Dedifferentiated amniotic fluid mesenchymal stem cell (primary cell): ENCODE results near the gene PLPPR5.
"Not testable (repeated sequence)": the region's sequence is repeated elsewhere in the genome, so short reads cannot be mapped to it uniquely, and the experiment has no call there.

Source experiments
- DNase-seq: peaks from one replicate; pipeline ENCODE4 v3.0.0-alpha.2; 2016; ENCODE audit errors: extremely low spot score

PLPPR5 gene, protein sequence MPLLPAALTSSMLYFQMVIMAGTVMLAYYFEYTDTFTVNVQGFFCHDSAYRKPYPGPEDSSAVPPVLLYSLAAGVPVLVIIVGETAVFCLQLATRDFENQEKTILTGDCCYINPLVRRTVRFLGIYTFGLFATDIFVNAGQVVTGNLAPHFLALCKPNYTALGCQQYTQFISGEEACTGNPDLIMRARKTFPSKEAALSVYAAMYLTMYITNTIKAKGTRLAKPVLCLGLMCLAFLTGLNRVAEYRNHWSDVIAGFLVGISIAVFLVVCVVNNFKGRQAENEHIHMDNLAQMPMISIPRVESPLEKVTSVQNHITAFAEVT

DNA sequence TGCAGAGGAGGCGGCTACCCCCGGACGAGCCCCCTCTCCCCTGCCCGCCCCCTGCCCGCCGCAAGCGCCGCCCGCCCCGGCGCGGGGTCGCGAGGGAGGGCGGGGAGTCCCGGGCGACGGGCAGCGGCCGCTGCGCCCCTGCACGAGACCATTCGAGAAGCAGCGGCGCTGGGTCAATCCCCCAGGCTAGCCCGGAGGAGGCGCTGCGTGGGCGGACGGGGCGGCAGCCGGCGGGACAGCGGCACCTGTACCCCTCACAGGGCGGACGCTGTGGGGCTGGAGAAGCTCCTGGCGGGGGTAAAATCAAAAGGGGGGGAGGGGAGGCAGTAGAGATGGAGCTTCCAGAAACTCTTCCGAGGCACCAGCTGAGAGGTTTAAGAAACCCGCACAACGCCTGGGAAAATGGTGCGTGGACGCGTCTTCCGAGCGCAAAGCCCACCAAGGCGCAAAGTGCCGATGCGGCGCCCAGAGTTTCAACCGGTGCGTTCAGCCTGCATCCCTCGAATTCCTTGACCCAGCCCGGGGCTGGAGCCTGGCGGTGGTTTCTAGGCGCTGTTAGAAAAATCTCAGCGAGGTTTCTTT, at the start of gene PLPPR5:
PLPPR5 (minus strand) TSS at position 1 of the 582 bp plus-strand sequence. CDS start 190 bp downstream, outside the sequence.
- no peak for DNase-seq

DNA sequence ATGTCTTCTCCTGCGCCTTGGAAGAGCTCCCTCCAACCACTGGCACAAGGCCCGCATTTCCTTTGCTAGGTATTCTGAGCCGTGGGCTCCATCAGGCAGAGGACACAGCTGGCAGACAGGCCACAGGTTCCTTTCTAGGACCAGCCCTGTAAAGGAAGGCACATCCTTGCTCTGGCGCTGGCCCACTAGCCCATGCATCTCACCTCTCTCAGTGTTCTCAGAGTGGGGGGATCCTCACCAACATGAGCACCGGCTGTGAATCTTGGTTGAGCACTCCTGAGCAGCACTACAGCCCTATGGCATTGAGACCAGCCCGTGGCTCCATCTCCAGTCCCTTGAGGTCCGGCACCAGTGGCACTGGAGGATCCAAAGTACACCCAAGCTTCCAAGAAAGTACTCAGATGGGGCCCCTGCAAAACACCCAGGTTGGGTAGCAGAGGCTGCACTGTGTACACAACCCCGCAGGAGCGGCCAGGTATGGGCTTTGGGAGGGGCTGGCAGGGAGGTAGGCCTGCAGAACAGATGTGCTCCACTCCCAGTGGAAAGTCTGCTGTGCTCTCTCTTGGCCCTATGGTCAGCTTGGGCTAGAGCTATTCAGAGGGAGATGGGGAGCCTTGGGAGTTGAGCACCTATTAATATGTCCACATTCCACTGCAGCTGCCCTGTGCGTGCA, 47.1 kb upstream of the PLPPR5 start:
- no peak for DNase-seq

DNA sequence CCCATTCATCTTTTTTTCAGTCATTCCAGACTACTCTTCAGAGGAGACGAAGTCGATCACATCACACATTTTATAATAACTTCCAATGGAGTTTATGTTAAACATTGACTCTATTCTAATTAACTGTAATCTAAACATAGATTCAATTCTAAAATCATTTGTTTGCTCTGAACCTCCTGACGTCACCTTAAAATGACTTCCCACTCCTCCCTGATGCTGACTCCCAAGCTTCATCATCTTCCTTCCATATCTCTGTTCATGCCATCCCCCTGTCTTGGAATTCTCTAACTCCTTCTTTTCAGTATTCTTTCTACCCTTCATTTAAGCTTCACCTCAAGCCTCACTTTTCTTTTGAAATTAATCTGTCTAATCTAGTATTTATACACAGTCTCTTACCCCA, 45.1 kb upstream of the PLPPR5 start:
- DNase-seq, result no peak

DNA sequence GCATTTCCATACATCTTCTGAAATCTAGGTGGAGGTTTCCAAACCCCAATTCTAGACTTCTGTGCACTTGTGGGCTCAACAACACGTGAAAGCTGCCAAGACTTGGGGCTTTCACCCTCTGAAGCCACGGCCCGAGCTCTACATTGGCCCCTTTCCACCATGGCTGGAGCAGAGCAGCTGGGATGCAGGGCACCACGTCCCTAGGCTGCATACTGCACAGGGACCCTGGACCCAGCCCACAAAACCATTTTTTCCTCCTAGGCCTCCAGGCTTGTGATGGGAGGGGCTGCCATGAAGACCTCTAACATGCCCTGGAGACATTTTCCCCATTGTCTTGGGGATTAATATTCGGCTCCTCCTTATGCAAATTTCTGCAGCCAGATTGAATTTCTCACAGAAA, 32.1 kb upstream of the PLPPR5 start:
- not testable (repeated sequence) for DNase-seq

DNA sequence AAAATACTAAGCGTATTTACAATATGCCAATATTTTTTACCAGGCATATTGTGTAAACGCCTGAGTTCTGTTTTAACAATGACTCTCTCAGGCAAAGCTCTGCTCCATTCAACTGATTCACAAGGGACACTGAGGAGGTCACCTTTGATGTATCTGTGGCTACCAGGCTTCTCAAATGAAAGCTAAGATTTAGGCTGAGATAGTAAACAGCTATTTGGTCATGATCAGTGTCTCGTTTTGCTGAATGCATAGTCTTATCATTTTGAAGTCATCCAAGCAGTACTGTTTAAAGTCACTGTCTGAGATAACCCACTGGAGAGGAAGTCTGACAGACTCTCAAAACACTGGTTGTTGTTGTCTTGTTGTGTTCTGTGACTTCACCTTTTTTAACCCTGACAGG, 13.7 kb upstream of the PLPPR5 start:
- DNase-seq, result no peak

DNA sequence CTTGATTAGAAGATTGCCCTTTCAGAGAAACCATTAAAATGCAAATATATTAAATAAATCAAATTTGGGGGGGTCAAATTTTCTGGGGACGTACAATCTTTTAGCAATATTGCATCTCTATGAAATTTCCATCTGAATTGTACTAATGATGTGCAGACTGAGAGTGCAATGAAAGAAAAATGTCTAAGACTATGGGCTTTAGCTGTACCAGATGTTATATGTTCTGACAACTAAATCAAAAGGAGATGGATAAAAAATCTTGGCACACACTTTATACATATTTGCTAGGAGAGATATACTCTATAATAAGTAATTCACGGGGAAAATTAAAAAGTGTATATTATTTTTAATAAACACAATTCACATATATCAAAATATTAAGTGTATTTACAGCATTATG, 13.0 kb upstream of the PLPPR5 start:
- DNase-seq, result no peak

DNA sequence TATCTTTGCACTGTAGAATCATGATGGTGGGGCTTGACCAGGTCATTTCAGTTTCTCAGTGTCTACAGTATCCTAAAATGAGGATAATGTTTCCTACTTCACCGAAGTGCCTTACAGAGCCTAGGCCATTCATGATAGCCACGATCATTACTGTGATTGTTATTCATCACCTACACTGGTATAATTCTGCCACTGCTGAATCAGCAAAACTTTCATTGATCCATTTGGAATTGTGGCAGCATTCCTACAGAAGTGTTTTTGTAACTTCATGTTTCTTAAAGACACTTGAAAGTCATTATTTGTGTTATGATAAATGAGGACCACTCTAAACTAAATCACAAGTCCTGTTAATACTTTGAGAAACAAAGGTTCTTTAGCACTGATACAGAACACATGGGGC, 6.0 kb upstream of the PLPPR5 start:
- no peak for DNase-seq

DNA sequence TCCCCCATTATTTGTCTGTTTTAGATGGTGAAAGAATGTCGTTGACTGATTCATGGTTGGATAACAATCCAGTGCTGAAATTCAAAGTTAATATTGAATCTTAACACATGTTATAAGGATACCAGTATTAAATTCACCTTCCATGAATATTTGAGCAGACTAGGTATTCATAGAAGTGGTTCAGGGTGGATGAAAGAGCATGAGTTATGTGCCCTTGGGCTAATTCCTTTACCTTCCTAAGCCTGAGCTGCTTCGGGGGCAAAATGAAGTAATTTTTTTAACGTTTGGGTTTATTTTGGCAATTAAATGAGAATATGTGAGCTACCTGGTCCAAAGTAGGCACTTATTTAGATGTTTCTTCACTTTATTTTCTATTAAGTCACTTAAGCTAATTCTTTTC, 2.7 kb upstream of the PLPPR5 start:
- no peak for DNase-seq

DNA sequence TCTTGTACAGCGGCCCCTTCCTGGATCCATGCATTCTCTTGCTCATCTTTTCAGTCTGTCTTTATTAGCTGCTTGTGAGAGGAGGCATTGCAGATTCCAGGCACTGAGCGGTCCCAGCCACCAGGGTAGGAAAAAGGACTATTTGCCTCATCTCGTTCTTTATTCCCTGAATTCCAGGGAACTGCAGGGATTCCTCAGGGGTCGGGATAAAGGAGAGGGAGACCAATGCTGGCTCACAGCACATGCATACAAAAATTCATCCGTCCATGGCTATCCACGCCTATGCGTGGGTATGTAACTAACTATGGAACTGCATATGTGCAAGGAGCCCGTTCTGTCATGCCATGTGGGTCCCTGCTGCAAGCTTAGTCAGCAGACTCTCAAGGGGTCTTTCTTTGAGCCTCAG, 879 bp upstream of the PLPPR5 start:
- no peak for DNase-seq

DNA sequence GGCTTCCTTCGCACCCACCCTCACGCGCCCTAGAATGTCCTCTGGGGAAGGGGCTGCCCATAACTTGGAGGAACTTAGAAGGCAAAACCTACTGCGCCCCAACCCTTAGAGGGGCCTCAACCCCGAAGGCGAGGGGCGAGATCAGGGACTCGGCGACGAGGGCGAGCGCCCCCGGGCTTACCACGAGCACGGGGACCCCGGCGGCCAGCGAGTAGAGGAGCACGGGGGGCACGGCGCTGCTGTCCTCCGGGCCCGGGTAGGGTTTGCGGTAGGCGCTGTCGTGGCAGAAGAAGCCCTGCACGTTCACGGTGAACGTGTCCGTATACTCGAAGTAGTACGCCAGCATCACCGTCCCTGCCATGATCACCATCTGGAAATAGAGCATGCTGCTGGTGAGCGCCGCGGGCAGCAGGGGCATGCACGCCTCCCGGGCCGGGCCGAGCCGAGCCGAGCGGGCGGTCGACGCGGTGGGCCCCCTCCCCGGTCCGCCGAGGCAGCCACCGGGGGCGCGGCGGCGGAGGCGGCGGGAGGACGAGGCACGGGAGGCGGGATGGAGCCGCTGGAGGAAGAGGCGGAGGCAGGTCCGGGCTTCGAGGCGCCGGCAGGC, 304 bp downstream of the PLPPR5 start:
- DNase-seq, result no peak

DNA sequence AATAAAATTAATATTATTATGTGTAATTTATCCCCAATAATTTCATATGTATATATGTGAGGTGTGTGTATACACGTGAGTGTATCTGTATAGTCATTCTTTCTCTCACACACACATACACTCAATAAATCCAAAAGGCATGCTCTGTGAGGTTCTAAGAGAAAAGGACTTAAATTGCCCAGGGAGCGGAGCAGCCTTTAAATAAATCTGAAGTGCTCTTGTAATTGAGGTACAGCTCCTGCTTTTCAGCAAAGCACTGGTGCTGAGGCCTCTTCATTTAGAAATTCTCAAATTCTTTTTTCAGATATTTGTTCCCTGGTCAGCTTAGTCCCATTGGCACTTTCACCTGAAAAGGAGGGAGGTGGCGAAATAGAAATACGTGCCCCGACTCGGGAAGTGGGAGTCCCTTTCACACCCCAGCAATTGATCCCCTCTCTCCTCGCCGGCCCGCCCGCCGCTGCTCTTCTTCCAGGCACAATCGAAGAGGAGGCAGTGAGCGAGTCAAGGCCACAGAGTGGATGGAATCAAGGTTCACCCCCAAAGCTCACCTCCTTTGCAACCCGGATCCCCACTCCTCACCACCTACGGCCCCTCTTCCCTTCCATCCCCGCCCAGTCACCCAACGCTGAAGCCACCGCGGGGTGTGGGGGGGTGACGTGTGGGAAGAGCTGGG, 944 bp downstream of the PLPPR5 start:
- DNase-seq, result no peak

DNA sequence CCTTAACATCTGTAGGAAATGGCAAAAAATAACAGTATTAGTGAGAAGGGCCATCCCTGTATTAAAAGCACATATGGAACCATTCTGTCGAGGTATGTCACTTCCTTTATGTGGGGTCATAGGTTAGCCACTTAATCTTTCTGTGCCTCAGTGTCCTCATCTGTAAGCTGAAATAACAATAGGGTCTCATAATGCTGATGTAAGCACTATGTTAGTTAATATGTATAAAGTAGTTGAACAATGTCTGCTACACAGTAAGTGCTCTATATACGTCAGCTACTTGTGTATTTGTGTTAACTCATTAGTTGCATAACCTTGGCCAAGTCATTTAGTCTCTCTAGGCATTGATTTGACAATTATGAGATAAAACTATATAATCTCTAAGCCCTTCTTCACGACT, 11.8 kb downstream of the PLPPR5 start:
- no peak for DNase-seq

DNA sequence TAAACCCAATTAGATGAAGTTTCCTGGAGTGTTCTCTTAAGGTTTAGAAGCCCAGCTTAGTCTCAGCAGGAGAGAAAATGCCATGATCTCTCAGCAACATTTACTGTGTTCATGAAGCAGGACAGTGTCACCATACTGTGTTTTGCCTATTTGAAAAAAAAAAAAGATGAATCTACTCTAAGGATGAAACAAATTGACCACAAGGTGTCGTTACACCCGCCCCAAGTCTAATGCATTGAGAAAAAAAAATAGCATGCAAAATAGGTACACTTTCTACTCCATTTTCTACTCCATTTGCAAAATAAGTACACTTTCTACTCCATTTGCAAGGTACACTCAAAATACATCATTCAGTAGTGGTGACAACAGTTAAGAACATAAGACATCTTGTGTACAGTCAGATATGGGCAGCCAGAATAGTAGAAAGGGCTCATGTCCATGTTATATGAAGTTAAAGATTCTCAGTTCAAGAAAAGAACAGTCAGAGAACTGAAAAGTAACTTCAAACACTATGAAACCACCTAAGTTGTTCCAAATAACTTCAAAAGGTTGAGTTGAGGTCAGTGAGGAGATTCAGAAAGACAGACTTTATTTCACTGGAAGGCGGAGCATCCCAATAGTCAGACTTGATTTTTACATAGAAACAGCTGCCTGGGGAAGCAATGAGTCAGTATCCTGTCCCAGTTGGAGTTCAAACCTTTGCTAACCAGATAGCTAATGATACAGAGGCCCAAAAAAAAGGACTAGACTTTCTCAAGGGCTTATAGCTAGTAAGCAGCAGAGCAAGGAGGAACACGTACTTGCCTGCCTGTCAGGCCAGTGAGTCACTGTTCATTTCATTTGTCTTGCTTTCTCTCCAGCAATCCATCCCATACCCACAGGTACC, 13.3 kb downstream of the PLPPR5 start:
- DNase-seq, result peak; percentile 19

DNA sequence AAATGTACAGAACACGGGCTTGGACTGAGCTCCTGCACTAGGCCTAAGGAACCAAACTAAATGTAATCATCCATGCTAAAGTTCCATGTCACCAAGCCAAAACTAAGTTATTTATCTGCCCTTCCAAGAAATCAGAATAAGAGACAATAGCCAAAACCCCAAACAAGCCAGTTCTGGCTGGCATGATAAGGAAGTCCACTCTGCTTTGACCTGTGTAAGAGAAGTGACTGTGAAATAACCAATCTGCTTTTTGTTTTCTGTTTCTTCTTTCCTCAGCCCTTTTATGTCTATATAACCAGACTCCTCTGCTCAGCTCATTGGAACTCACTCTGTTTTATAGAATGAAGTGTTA, 15.1 kb downstream of the PLPPR5 start:
- DNase-seq, result no peak

DNA sequence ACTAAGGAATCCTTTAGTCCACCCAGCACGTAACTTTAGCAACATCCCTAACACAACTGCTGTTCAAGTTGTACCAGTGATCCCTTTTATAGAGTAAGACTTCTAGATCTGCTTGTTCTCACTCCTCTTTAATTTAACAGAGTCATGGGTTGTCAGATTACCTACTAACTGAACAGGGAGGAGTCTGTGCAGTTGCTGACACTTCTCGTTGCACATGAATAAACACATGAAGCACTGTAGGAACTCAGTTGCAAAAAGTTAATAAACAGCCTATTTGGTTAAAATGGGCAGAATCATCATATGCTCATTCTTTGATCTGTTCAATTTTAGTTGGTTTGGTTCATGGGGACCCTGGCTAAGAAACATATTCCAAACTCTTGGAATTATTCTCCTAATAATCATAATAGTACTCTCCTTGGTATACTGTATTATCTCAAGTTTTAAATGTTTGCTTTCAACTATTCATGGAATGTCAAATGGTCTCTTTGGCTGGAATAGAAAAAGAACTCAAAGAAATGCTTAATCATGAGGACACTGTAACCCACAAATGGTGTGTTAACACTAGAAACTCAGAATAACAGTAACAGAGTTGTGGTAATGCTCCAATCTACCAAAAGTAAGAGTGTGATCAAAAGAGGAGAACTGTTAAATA, 15.6 kb downstream of the PLPPR5 start:
- DNase-seq, result no peak

DNA sequence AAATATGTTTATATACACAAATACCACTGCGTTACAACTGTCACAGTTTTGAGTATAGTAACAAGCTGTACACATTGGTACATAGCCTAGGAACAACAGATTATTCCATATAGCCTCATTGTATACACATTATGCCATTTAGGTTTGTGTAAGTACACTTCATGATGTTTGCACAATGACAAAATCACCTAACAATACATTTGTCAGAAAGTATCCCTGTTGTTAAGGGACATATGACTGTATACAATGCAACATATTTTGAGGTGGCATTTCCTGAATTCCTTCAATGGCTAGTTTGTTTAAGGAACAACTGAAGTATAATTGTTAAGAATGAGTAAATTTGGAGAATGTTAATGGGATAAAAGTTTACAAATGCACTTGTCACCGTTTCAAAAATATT, 19.0 kb downstream of the PLPPR5 start:
- DNase-seq, result no peak

DNA sequence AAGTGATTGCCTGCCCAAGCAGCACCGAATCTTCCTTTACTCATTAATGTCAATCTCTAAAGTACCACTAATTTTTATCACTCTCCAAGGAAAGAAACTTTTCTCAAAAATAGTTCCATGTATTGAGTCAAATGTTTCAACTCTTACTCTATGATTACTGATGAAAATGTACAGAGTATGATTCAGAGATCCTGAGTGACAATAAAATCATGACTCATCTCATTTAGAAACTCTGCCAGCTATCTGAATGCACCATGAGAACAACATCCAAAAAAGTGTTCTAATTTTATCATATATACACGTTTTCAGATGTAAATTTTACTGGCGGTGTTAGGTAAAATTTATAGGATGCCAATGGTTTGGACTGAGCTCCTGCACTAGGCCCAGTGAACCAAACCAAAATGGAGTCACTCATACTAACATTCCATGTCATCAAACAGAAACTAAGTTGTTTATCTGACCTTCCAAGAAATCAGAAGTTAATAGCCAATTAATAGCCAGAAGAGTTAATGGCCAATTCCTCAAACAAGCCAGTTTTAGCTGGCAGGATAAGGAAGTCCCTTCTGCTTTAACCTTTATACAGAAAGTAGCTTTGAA, 22.6 kb downstream of the PLPPR5 start:
- DNase-seq, result peak; percentile 34

DNA sequence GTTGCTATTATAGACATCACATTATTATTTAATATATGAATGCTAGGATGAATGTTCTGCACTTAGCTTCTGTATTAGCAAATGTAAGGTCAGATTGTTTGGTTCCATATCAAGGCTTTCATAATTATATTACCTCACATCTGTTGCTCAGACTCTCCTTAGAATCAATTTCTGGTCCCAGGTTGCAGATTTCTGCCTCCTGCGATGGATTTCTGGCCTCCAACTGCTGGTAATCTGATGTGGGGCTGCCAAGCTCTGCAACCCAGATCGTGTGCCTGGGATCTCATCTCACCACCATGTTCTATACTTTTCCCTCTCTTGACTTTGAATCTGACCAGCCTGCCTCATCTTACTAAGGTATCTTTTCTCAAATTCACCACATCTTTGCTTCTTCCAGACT, 25.2 kb downstream of the PLPPR5 start:
- no peak for DNase-seq

DNA sequence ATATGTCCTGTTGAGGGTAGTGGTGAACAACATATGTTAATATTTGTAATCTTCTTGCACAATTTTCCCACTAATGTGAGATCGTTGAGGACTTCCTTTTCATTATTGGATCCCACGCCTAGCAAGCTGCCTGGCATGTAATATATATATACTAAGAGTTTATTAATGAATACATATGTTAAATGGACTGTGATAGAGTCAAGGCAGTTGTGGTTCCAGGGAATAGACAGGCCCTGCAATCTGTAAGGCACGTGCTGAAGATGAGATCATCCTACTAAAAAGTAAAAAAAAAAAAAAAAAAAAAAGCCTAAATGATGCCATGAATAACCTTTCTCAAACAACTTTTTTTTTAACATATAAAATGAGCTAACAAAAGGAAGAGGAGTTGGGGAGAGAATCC, 28.9 kb downstream of the PLPPR5 start:
- no peak for DNase-seq

DNA sequence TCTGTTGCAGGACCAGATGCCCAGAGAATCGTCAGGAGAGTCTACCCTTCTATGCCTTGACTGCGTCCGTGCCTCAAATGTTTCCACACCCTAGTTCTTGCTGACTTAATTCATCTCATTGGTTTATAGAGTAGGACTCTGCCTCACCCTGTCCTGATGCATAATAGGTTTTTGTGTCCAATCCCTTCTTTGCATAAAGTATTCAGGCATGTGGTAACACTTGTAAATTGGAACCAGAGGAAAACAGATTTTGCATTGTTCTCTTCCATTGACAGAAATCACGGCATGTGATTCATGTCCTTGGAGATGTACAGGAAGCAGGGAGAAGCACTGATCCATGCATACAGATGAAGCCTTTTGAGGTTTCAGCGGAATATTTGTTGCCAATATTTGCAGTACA, 29.5 kb downstream of the PLPPR5 start:
- DNase-seq, result no peak
